HEK293T (cell line): ENCODE measurements around the gene CTPS2.
"Not testable (repeated sequence)": the region's sequence is repeated elsewhere in the genome, so short reads cannot be mapped to it uniquely, and the experiment has no call there.

ENCODE experiments used
- ARNT ChIP-seq: fragments of 450-650 bp; IDR thresholded peaks from 2 replicates; pipeline ENCODE4 v1.6.1; 2017; ENCODE audit warnings: mild to moderate bottlenecking
- FOXA1 ChIP-seq: fragments of 450-650 bp; IDR thresholded peaks from 2 replicates; pipeline ENCODE4 v1.6.1; 2016; ENCODE audit warnings: mild to moderate bottlenecking
- FOXM1 ChIP-seq: fragments of 450-650 bp; IDR thresholded peaks from 2 replicates; pipeline ENCODE4 v1.6.1; 2017; ENCODE audit warnings: mild to moderate bottlenecking, borderline replicate concordance
- L3MBTL2 ChIP-seq: fragments of 450-650 bp; conservative IDR thresholded peaks from 2 replicates; pipeline ENCODE4 v1.6.1; 2016; ENCODE audit warnings: mild to moderate bottlenecking
- PKNOX1 ChIP-seq: fragments of 450-650 bp; IDR thresholded peaks from 2 replicates; pipeline ENCODE4 v1.6.1; 2016
- SP1 ChIP-seq: fragments of 450-650 bp; IDR thresholded peaks from 2 replicates; pipeline ENCODE4 v1.6.1; 2017
- SUZ12 ChIP-seq: fragments of 450-650 bp; IDR thresholded peaks from 2 replicates; pipeline ENCODE4 v1.6.1; 2016; ENCODE audit warnings: mild to moderate bottlenecking
- ZNF384 ChIP-seq: fragments of 450-650 bp; IDR thresholded peaks from 2 replicates; pipeline ENCODE4 v1.6.1; 2016

GRCh38 chrX:16575388-16575787 is 137.1 kb downstream of the CTPS2 start:
- TF ChIP-seq FOXM1, ZNF384, SP1, L3MBTL2, ARNT, SUZ12, FOXA1, PKNOX1: not testable (repeated sequence)
